ENCODE results near the gene C2orf49. TPM values are rescaled to one million over a fixed set of nuclear protein-coding genes. Genes with fewer than 3 reads are reported as not detected.

C2orf49 gene
- total and polyA plus RNA-seq, 2 experiments from 2014 or later, result 16.9 to 19.6 TPM

- H3K79me2 ChIP-seq, result peaks cover 47% of the 10 kb centered on the region
- WGBS (ENCODE audit: low lambda C conversion rate, missing lambda C conversion rate), result 85% methylated on average over 19 of the region's 19 CpGs
Measured at GRCh38 chr2:105307550-105307949, 29.8 kb upstream of the C2orf49 start.

GRCh38 chr2:105307962-105308361, 29.4 kb upstream of the C2orf49 start:
- Histone ChIP-seq H3K9me3 (ENCODE audit: low read depth) (no peaks in the 10 kb centered on the region), H3K27ac (no peak overlapping the region), H2AFZ (no peak overlapping the region), H3K9me2 (replicated peaks; ENCODE audit: insufficient read depth) (no peaks in the 10 kb centered on the region), H3K4me1 (ENCODE audit: insufficient read depth) (no peaks in the 10 kb centered on the region), H3K79me2 (peaks cover 47% of the 10 kb centered on the region), H3K4me2 (no peak overlapping the region), H3K4me3 (no peak overlapping the region), H4K20me1 (ENCODE audit: insufficient read depth, poor library complexity, severe bottlenecking) (no peaks in the 10 kb centered on the region), H3K36me3 (replicated peaks; ENCODE audit: insufficient read depth, low read depth) (no peaks in the 10 kb centered on the region), H3K27me3 (no peaks in the 10 kb centered on the region)
- no peak for DNase-seq (ENCODE audit: low spot score)
- no peak for TF ChIP-seq EZH2phosphoT487 (IDR thresholded peaks at IDR 0.05; ENCODE audit: low read depth, severe bottlenecking, unreplicated experiment)
- no peak for TF ChIP-seq EZH2 (IDR thresholded peaks at IDR 0.05; ENCODE audit: borderline replicate concordance)
- WGBS (ENCODE audit: low lambda C conversion rate, missing lambda C conversion rate), result 97% methylated on average over 17 of the region's 17 CpGs

More at GRCh38 chr2:105307550-105307949, 29.8 kb upstream of the C2orf49 start:
- no peak for DNase-seq (ENCODE audit: low spot score)
- Histone ChIP-seq H2AFZ (no peak overlapping the region), H3K9me3 (ENCODE audit: low read depth) (no peaks in the 10 kb centered on the region), H3K4me2 (no peak overlapping the region), H4K20me1 (ENCODE audit: insufficient read depth, poor library complexity, severe bottlenecking) (no peaks in the 10 kb centered on the region), H3K4me1 (ENCODE audit: insufficient read depth) (no peaks in the 10 kb centered on the region), H3K9me2 (replicated peaks; ENCODE audit: insufficient read depth) (no peaks in the 10 kb centered on the region), H3K27ac (no peak overlapping the region), H3K36me3 (replicated peaks; ENCODE audit: insufficient read depth, low read depth) (no peaks in the 10 kb centered on the region), H3K4me3 (no peak overlapping the region), H3K27me3 (no peaks in the 10 kb centered on the region)
- TF ChIP-seq EZH2phosphoT487 (IDR thresholded peaks at IDR 0.05; ENCODE audit: low read depth, severe bottlenecking, unreplicated experiment) (no peak), CTCF (IDR thresholded peaks at IDR 0.05; ENCODE audit: poor library complexity) (no peak), EZH2 (IDR thresholded peaks at IDR 0.05; ENCODE audit: borderline replicate concordance) (no peak)

- TF ChIP-seq CTCF (IDR thresholded peaks at IDR 0.05; ENCODE audit: poor library complexity) (no peak), EZH2phosphoT487 (IDR thresholded peaks at IDR 0.05; ENCODE audit: low read depth, severe bottlenecking, unreplicated experiment) (no peak), EZH2 (IDR thresholded peaks at IDR 0.05; ENCODE audit: borderline replicate concordance) (no peak)
- H3K27ac ChIP-seq, result no peak overlapping the region
- 91% methylated on average over 15 of the region's 15 CpGs for WGBS (ENCODE audit: low lambda C conversion rate, missing lambda C conversion rate)
- no peak overlapping the region for H2AFZ ChIP-seq
- DNase-seq (ENCODE audit: low spot score), result no peak
- H4K20me1 ChIP-seq (ENCODE audit: insufficient read depth, poor library complexity, severe bottlenecking), result no peaks in the 10 kb centered on the region
- H3K9me2 ChIP-seq (replicated peaks; ENCODE audit: insufficient read depth), result no peaks in the 10 kb centered on the region
- no peak overlapping the region for H3K4me3 ChIP-seq
- H3K79me2 ChIP-seq, result peaks cover 47% of the 10 kb centered on the region
- no peaks in the 10 kb centered on the region for H3K36me3 ChIP-seq (replicated peaks; ENCODE audit: insufficient read depth, low read depth)
- no peaks in the 10 kb centered on the region for H3K27me3 ChIP-seq
- no peaks in the 10 kb centered on the region for H3K9me3 ChIP-seq (ENCODE audit: low read depth)
- H3K4me2 ChIP-seq, result no peak overlapping the region
- no peaks in the 10 kb centered on the region for H3K4me1 ChIP-seq (ENCODE audit: insufficient read depth)
Measured at GRCh38 chr2:105308382-105309146, 28.8 kb upstream of the C2orf49 start.

GRCh38 chr2:105309147-105309545, 28.2 kb upstream of the C2orf49 start:
- Histone ChIP-seq H3K4me2 (no peak overlapping the region), H3K9me3 (ENCODE audit: low read depth) (no peaks in the 10 kb centered on the region), H3K4me3 (no peak overlapping the region), H3K27ac (peak overlapping the region; percentile 34), H4K20me1 (ENCODE audit: insufficient read depth, poor library complexity, severe bottlenecking) (no peaks in the 10 kb centered on the region), H3K4me1 (ENCODE audit: insufficient read depth) (no peaks in the 10 kb centered on the region), H2AFZ (no peak overlapping the region), H3K9me2 (replicated peaks; ENCODE audit: insufficient read depth) (no peaks in the 10 kb centered on the region), H3K79me2 (peaks cover 50% of the 10 kb centered on the region), H3K27me3 (no peaks in the 10 kb centered on the region), H3K36me3 (replicated peaks; ENCODE audit: insufficient read depth, low read depth) (no peaks in the 10 kb centered on the region)
- WGBS (ENCODE audit: low lambda C conversion rate, missing lambda C conversion rate), result 80% methylated on average over 4 of the region's 4 CpGs
- DNase-seq (ENCODE audit: low spot score), result peak; percentile 32
- TF ChIP-seq CTCF (IDR thresholded peaks at IDR 0.05; ENCODE audit: poor library complexity) (no peak), EZH2phosphoT487 (IDR thresholded peaks at IDR 0.05; ENCODE audit: low read depth, severe bottlenecking, unreplicated experiment) (no peak), EZH2 (IDR thresholded peaks at IDR 0.05; ENCODE audit: borderline replicate concordance) (no peak)

Data from hepatocyte (in vitro differentiated cells).